ENCODE measurements around the gene ZNF264. TPM values are rescaled to one million over a fixed set of nuclear protein-coding genes. Genes with fewer than 3 reads are reported as not detected.

ZNF264 gene
- total and polyA plus RNA-seq, 5 donors: 4.4 to 26.8 (median 18.3) TPM

Other genes starting within 250 kb of the ZNF264 start
- not detected for gene USP29, start 71.5 kb upstream of the ZNF264 start, total RNA-seq
- not detected for gene USP29, start 71.5 kb upstream of the ZNF264 start, polyA plus RNA-seq
- gene ZIM3, start 46.3 kb upstream of the ZNF264 start, total RNA-seq: not detected
- not detected for gene ZIM3, start 46.3 kb upstream of the ZNF264 start, polyA plus RNA-seq
- gene DUXA, start 24.0 kb upstream of the ZNF264 start, total RNA-seq: not detected
- not detected for gene DUXA, start 24.0 kb upstream of the ZNF264 start, polyA plus RNA-seq
- 1 to 10 TPM; 1.5 to 2.0 (median 1.6) TPM for gene AURKC, start 39.5 kb downstream of the ZNF264 start, total RNA-seq
- gene AURKC, start 39.5 kb downstream of the ZNF264 start, polyA plus RNA-seq: 1.2 TPM
- 10 to 100 TPM in 2 of 4 donors, 1 to 10 TPM in 2; 9.3 to 14.6 (median 10.0) TPM for gene ZNF805, start 49.1 kb downstream of the ZNF264 start, total RNA-seq
- gene ZNF805, start 49.1 kb downstream of the ZNF264 start, polyA plus RNA-seq: 1.3 TPM
- gene ZNF460, start 89.0 kb downstream of the ZNF264 start, total RNA-seq: 10 to 100 TPM; 30.6 to 46.5 (median 36.1) TPM
- 3.5 TPM for gene ZNF460, start 89.0 kb downstream of the ZNF264 start, polyA plus RNA-seq
- 1 to 10 TPM; 5.8 to 7.6 (median 6.6) TPM for gene ZNF543, start 129.0 kb downstream of the ZNF264 start, total RNA-seq
- 2.1 TPM for gene ZNF543, start 129.0 kb downstream of the ZNF264 start, polyA plus RNA-seq
- gene ZNF304, start 159.8 kb downstream of the ZNF264 start, total RNA-seq: 10 to 100 TPM in 3 of 4 donors, 1 to 10 TPM in 1; 8.5 to 12.6 (median 11.2) TPM
- 3.9 TPM for gene ZNF304, start 159.8 kb downstream of the ZNF264 start, polyA plus RNA-seq
- gene TRAPPC2B, start 172.1 kb downstream of the ZNF264 start, total RNA-seq: 10 to 100 TPM; 10.8 to 14.5 (median 11.7) TPM
- gene TRAPPC2B, start 172.1 kb downstream of the ZNF264 start, polyA plus RNA-seq: 38.6 TPM
- gene ZNF547, start 172.1 kb downstream of the ZNF264 start, total RNA-seq: 1 to 10 TPM; 3.0 to 5.6 (median 4.6) TPM
- 2.7 TPM for gene ZNF547, start 172.1 kb downstream of the ZNF264 start, polyA plus RNA-seq
- gene ZNF548, start 198.4 kb downstream of the ZNF264 start, total RNA-seq: 10 to 100 TPM; 13.4 to 20.1 (median 16.8) TPM
- 10.7 TPM for gene ZNF548, start 198.4 kb downstream of the ZNF264 start, polyA plus RNA-seq
- gene ZNF17, start 219.7 kb downstream of the ZNF264 start, total RNA-seq: 10 to 100 TPM in 3 of 4 donors, 1 to 10 TPM in 1; 8.7 to 12.1 (median 10.8) TPM
- 3.6 TPM for gene ZNF17, start 219.7 kb downstream of the ZNF264 start, polyA plus RNA-seq
- gene ZNF749, start 243.8 kb downstream of the ZNF264 start, total RNA-seq: 1 to 10 TPM; 2.5 to 5.4 (median 3.3) TPM
- gene ZNF749, start 243.8 kb downstream of the ZNF264 start, polyA plus RNA-seq: 1.9 TPM

Measured in right cardiac atrium (tissue), 5 donors.